K562 (cell line): ENCODE measurements around the gene PRKAG2. TPM values are rescaled to one million over a fixed set of nuclear protein-coding genes. Genes with fewer than 3 reads are reported as not detected.

Experiments
- ATAC-seq: fragments of 200-7000 bp; cut with Tn5 transposase; 3 replicates; pipeline ENCODE4 v1.9.1; 2020; ENCODE audit warnings: moderate library complexity
- BruUV-seq: library from RNA; stranded (reverse); fragments of 400-500 nt; replicated peaks from 2 replicates; lab custom pipeline; 2021; lab: Mats Ljungman, UMichigan
- CTCF ChIA-PET: fragments of 300-600 bp; formaldehyde crosslinking; extraction: SDS; loops from one replicate; lab custom pipeline; 2021; ENCODE audit warnings: low intra/inter-chr PET ratio; lab: Yijun Ruan, JAX
- POLR2A ChIA-PET: fragments of 300-600, 350-650 bp; sonication (Branson Sonifier 250); formaldehyde crosslinking; extraction: SDS; loops from one replicate; lab custom pipeline; 2021; ENCODE audit warnings: antibody characterized with exemption, inconsistent platforms; lab: Yijun Ruan, JAX
- DNase-seq, 4 experiments: peaks; one replicate each; pipeline versions ENCODE4 v3.0.0 to v3.0.0-alpha.2; 2011 to 2018; ENCODE audit warnings: low spot score in 3 of 4, mixed read lengths in 3 of 4; ENCODE audit errors: extremely low read depth in 1 of 4
- FAIRE-seq: peaks from 2 replicates; lab custom pipeline; 2011; peaks lifted over from hg19 to GRCh38; lab: Jason Lieb, UNC
- H2AFZ ChIP-seq: 2 replicates; pipeline ENCODE4 v1.6.0; 2011; ENCODE audit warnings: low read depth, low read length, control low read depth, inconsistent platforms
- H3K27ac ChIP-seq: fragments of 200-600 bp; 3 replicates; pipeline ENCODE4 v1.8.0; 2011; ENCODE audit warnings: low read depth, mild to moderate bottlenecking, control low read depth, inconsistent platforms, low read length, moderate library complexity, mixed read lengths; ENCODE audit errors: extremely low read depth
- H3K27me3 ChIP-seq, 2 experiments: fragments of 300-600 bp in 1 of 2; 2 replicates in 1 of 2; 3 replicates in 1 of 2; pipeline versions ENCODE4 v1.6.0 to v1.8.0; 2011; ENCODE audit warnings: inconsistent platforms in 2 of 2, low read length in 2 of 2, mild to moderate bottlenecking in 1 of 2, mixed read lengths in 1 of 2, moderate library complexity in 1 of 2; ENCODE audit not compliant: control insufficient read depth in 2 of 2, insufficient read depth in 2 of 2
- H3K36me3 ChIP-seq: fragments of 300-600 bp; 3 replicates; pipeline ENCODE4 v1.8.0; 2011; ENCODE audit warnings: mild to moderate bottlenecking, low read length, inconsistent platforms; ENCODE audit not compliant: control insufficient read depth, insufficient read depth
- H3K4me1 ChIP-seq, 2 experiments: fragments of 200-600 bp in 1 of 2; replicated peaks in 1 of 2; 2 replicates in 1 of 2; 3 replicates in 1 of 2; pipeline versions ENCODE4 v1.5.1 to v1.8.0; 2011; ENCODE audit warnings: inconsistent platforms in 2 of 2, low read length in 2 of 2, mild to moderate bottlenecking in 1 of 2, mixed read lengths in 1 of 2, moderate library complexity in 1 of 2; ENCODE audit not compliant: control insufficient read depth in 2 of 2, insufficient read depth in 2 of 2
- H3K4me2 ChIP-seq: 2 replicates; pipeline ENCODE4 v1.6.1; 2011; ENCODE audit warnings: low read length, control low read depth, inconsistent platforms, mixed read lengths; ENCODE audit not compliant: insufficient read depth
- H3K4me3 ChIP-seq: fragments of 200-600 bp; sonication (generic), shearing (Covaris generic); 2 replicates; pipeline ENCODE4 v1.5.1; 2016; ENCODE audit warnings: control low read depth, inconsistent platforms
- H3K79me2 ChIP-seq: fragments of 200-600 bp; 3 replicates; pipeline ENCODE4 v1.8.0; 2011; ENCODE audit warnings: low read length, inconsistent platforms; ENCODE audit not compliant: control insufficient read depth, insufficient read depth
- H3K9ac ChIP-seq, 2 experiments: 2 replicates each; pipeline versions ENCODE4 v1.6.0 to v1.6.1; 2011; ENCODE audit warnings: low read depth in 2 of 2, low read length in 2 of 2, control low read depth in 1 of 2, inconsistent platforms in 1 of 2, mild to moderate bottlenecking in 1 of 2, mixed read lengths in 1 of 2; ENCODE audit not compliant: insufficient read depth in 1 of 2
- H3K9me1 ChIP-seq: one replicate; pipeline ENCODE4 v1.6.0; 2011; ENCODE audit warnings: inconsistent platforms, mild to moderate bottlenecking, low read length, moderate library complexity; ENCODE audit not compliant: control insufficient read depth, insufficient read depth
- H3K9me3 ChIP-seq: replicated peaks from 2 replicates; pipeline ENCODE4 v1.5.1; 2011; ENCODE audit warnings: low read depth, low read length, inconsistent platforms; ENCODE audit not compliant: control insufficient read depth, insufficient read depth
- H4K20me1 ChIP-seq: replicated peaks from 2 replicates; pipeline ENCODE4 v1.6.1; 2011; ENCODE audit warnings: low read length, inconsistent platforms, mixed read lengths; ENCODE audit not compliant: control insufficient read depth, insufficient read depth
- ARHGAP35 ChIP-seq: fragments of 450-650 bp; IDR thresholded peaks from 2 replicates; pipeline ENCODE4 v1.6.1; 2018; ENCODE audit not compliant: partially characterized antibody
- BCOR ChIP-seq: fragments of 450-650 bp; IDR thresholded peaks from 2 replicates; pipeline ENCODE4 v1.6.1; 2016
- BHLHE40 ChIP-seq: IDR thresholded peaks from 2 replicates; pipeline ENCODE4 v1.6.1; 2011; ENCODE audit warnings: low read length, improper control_type of control experiment
- KLF6 ChIP-seq: fragments of 250-450 bp; sonication (Bioruptor Pico); IDR thresholded peaks from 2 replicates; pipeline ENCODE4 v1.4.0; 2020; ENCODE audit warnings: mild to moderate bottlenecking, moderate library complexity, borderline replicate concordance
- MAFK ChIP-seq: IDR thresholded peaks from 2 replicates; pipeline ENCODE4 v1.6.1; 2011; ENCODE audit warnings: low read length, improper control_type of control experiment
- MEIS2 ChIP-seq: fragments of 450-650 bp; IDR thresholded peaks from 2 replicates; pipeline ENCODE4 v1.6.1; 2014; ENCODE audit warnings: mild to moderate bottlenecking; ENCODE audit not compliant: partially characterized antibody
- NFRKB ChIP-seq: fragments of 450-650 bp; IDR thresholded peaks from 2 replicates; pipeline ENCODE4 v1.6.1; 2016; ENCODE audit warnings: low read depth
- PHF8 ChIP-seq: fragments of 200-600 bp; sonication (generic); IDR thresholded peaks from 2 replicates; pipeline ENCODE4 v1.6.1; 2012; ENCODE audit warnings: mixed run types, mild to moderate bottlenecking, inconsistent platforms, low read length, moderate library complexity, borderline replicate concordance
- ZBED1 ChIP-seq: IDR thresholded peaks from 2 replicates; pipeline ENCODE4 v1.6.1; 2014
- ZNF12 ChIP-seq: sonication (generic); formaldehyde crosslinking; IDR thresholded peaks from 2 replicates; pipeline ENCODE4 v1.4.0; 2020; ENCODE audit warnings: mild to moderate bottlenecking, missing genetic modification reagents
- ZNF311 ChIP-seq: fragments of 250-450 bp; sonication (Bioruptor Pico); IDR thresholded peaks from 2 replicates; pipeline ENCODE4 v1.4.0; 2020; ENCODE audit warnings: mild to moderate bottlenecking, moderate library complexity
- WGBS: fragments of 100-300 bp; shearing (Covaris generic); methylation state at CpG from one replicate; pipeline ENCODE4 v1.1.6; 2016; ENCODE audit warnings: low coverage, mixed read lengths; ENCODE audit not compliant: insufficient coverage; ENCODE audit errors: missing lambda C conversion rate; 5-methylcytosine and 5-hydroxymethylcytosine counted together
- in situ Hi-C: fragments of 300-500 bp; cut with MboI; formaldehyde crosslinking; loops from 4 replicates; pipeline ENCODE4 v1.15.0; 2018; ENCODE audit warnings: inconsistent platforms, mixed read lengths
- intact Hi-C: fragments of 100-400 bp; cut with micrococcal nuclease; formaldehyde crosslinking; loops from 2 replicates; pipeline ENCODE4 v1.14.2; 2022
- polyA plus RNA-seq, 8 experiments: library from polyadenylated mRNA; depleted of rRNA in 4 of 8; stranded (reverse) in 5 of 8; unstranded in 3 of 8; fragments of >200 nt; fragmentation: Nextera tagmentation in 2 of 8; fragmentation: Illumina TruSeq in 1 of 8; extraction: Ambion mirVana in 2 of 8; extraction: Trizol in 1 of 8; gene quantifications; 2 replicates each; pipeline versions ENCODE4 v1.2.1 to v1.2.3, GENCODE V29; 2011 to 2014; ENCODE audit warnings: inconsistent platforms in 1 of 8, missing spikeins in 1 of 8
- total RNA-seq, 7 experiments: library from RNA; depleted of rRNA in 6 of 7; stranded (reverse); fragments of >200 nt in 6 of 7; fragmentation: Illumina TruSeq in 2 of 7; extraction: Trizol in 2 of 7; gene quantifications; 2 replicates each; pipeline versions ENCODE4 v1.2.1 to v1.2.3, GENCODE V29; 2011 to 2021; ENCODE audit warnings: low replicate concordance in 1 of 7
- TF ChIP-seq, protein P1 (sequence below), 2 experiments: IDR thresholded peaks in 1 of 2; conservative IDR thresholded peaks in 1 of 2; 2 replicates each; pipeline ENCODE4 v1.6.1; 2016; ENCODE audit warnings: low read depth in 2 of 2, mild to moderate bottlenecking in 1 of 2, missing compliant biosample characterization in 1 of 2, missing genetic modification characterization in 1 of 2, moderate library complexity in 1 of 2
- TF ChIP-seq, protein P2 (sequence below): fragments of 450-650 bp; IDR thresholded peaks from one replicate; pipeline ENCODE4 v1.6.1; 2018; ENCODE audit warnings: mild to moderate bottlenecking, moderate library complexity; ENCODE audit not compliant: partially characterized antibody
- TF ChIP-seq, protein P3 (sequence below): fragments of 450-650 bp; IDR thresholded peaks from 2 replicates; pipeline ENCODE4 v1.7.1; 2018; ENCODE audit warnings: mild to moderate bottlenecking, low read depth; ENCODE audit not compliant: partially characterized antibody

PRKAG2 gene
- total and polyA plus RNA-seq, 9 of the 15 experiments (the other 6 are each of a cell fraction or from before 2014, with no cell fraction given): 0.99 to 5.6 (median 3.3) TPM

DNA sequence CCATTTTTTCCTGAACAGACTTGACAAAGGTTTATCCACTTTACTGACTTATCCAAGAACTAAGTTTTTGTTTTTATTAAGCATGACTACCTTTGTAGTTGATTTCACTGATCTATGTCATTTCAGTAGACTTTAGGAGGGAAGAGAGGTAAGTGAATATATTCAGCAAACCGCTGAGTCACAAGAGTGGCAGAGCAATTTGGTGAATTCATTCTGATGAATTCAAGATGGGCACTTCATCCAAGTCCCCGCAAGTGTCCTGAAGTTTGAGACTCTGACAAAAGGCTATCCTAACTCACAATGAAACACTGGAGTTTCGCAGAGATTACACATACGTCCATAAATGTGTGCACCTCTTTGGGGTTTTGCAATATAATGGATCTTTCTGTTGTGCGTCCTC is 255.0 kb downstream of the PRKAG2 start (continued):
- TF ChIP-seq, protein P1, sequence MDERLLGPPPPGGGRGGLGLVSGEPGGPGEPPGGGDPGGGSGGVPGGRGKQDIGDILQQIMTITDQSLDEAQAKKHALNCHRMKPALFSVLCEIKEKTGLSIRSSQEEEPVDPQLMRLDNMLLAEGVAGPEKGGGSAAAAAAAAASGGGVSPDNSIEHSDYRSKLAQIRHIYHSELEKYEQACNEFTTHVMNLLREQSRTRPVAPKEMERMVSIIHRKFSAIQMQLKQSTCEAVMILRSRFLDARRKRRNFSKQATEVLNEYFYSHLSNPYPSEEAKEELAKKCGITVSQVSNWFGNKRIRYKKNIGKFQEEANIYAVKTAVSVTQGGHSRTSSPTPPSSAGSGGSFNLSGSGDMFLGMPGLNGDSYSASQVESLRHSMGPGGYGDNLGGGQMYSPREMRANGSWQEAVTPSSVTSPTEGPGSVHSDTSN (CRISPR knock-in tag; IDR thresholded peaks at IDR 0.05; ENCODE audit: low read depth): no peak
- TF ChIP-seq, protein P1 (tag; conservative IDR thresholded peaks at IDR 0.05; ENCODE audit: low read depth): no peak
- TF ChIP-seq BCOR (no peak), MAFK (no peak)

DNA sequence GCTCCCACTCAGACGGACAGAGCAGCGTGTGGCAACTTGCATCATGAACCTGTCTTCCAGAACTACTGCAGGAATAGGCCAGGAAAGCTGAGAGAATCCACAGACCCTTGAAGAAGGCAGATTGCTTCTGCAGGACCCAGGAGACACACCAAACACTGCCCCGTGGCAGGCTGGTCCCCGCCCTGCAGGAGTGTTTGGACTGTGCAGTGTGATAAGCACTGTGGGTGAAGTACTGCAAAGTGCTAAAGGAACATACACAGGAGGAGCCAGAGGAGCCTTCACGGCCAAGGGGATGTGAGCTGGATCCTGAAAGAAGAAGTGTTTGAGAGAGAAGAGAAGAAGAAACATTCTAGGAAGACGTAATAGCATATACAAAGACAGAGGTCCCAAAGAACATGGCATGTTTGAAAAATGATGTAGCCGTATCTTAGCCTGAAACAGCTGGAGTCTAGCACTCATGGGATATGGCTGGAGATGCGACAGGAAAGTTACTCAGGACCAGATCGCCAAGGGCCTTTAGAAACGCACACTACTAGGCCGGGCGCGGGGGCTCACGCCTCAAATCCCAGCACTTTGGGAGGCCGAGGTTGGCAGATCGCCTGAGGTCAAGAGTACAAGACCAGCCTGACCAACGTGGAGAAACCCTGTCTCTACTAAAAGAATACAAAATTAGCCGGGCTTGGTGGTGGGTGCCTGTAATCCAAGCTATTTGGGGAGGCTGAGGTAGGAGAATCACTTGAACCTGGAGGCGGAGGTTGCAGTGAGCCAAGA is 260.3 kb downstream of the PRKAG2 start:
- ChIA-PET CTCF (no interaction called here), POLR2A (interaction anchor here (1.9 kb wide), 1 partner anchor 9 kb away, joined by 9 read pairs; no protein-coding TSS in a partner anchor)
- peak; percentile 29 for FAIRE-seq
- no peak for DNase-seq
- no peak overlapping the region for H3K27ac ChIP-seq
- no peaks in the 10 kb centered on the region for H3K9me3 ChIP-seq
- H3K4me2 ChIP-seq: no peak overlapping the region
- H4K20me1 ChIP-seq: 0 out of 2 replicates have a peak, but pooled peaks cover 5% of the 10 kb centered on the region
- no peak overlapping the region for H3K4me3 ChIP-seq
- WGBS: 3% methylated on average over 19 of the region's 19 CpGs
- no peaks in the 10 kb centered on the region for H3K79me2 ChIP-seq
- H3K36me3 ChIP-seq: no peaks in the 10 kb centered on the region
- H3K9me1 ChIP-seq: no peaks in the 10 kb centered on the region
- H2AFZ ChIP-seq: no peak overlapping the region
- ATAC-seq: peak; percentile 57; the same call in 1 of the 3 replicates
- H3K27me3 ChIP-seq: peaks cover 36 to 54% of the 10 kb centered on the region in 2 experiments
- in situ Hi-C loops: no loop called here
- BruUV-seq: no TSS peak
- H3K9ac ChIP-seq: no peak overlapping the region
- H3K4me1 ChIP-seq: no peaks in the 10 kb centered on the region
- intact Hi-C loops: no loop called here
- TF ChIP-seq ZNF12 (CRISPR knock-in tag): no peak
- no peak for TF ChIP-seq NFRKB
- TF ChIP-seq, protein P2, sequence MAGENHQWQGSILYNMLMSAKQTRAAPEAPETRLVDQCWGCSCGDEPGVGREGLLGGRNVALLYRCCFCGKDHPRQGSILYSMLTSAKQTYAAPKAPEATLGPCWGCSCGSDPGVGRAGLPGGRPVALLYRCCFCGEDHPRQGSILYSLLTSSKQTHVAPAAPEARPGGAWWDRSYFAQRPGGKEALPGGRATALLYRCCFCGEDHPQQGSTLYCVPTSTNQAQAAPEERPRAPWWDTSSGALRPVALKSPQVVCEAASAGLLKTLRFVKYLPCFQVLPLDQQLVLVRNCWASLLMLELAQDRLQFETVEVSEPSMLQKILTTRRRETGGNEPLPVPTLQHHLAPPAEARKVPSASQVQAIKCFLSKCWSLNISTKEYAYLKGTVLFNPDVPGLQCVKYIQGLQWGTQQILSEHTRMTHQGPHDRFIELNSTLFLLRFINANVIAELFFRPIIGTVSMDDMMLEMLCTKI: no peak
- no peak for TF ChIP-seq ZNF311
- TF ChIP-seq ZBED1: no peak
- no peak for TF ChIP-seq KLF6 (CRISPR knock-in tag)
- TF ChIP-seq PHF8: no peak
- TF ChIP-seq ARHGAP35: no peak
- no peak for TF ChIP-seq MEIS2
- TF ChIP-seq BHLHE40: no peak
- TF ChIP-seq, protein P3, sequence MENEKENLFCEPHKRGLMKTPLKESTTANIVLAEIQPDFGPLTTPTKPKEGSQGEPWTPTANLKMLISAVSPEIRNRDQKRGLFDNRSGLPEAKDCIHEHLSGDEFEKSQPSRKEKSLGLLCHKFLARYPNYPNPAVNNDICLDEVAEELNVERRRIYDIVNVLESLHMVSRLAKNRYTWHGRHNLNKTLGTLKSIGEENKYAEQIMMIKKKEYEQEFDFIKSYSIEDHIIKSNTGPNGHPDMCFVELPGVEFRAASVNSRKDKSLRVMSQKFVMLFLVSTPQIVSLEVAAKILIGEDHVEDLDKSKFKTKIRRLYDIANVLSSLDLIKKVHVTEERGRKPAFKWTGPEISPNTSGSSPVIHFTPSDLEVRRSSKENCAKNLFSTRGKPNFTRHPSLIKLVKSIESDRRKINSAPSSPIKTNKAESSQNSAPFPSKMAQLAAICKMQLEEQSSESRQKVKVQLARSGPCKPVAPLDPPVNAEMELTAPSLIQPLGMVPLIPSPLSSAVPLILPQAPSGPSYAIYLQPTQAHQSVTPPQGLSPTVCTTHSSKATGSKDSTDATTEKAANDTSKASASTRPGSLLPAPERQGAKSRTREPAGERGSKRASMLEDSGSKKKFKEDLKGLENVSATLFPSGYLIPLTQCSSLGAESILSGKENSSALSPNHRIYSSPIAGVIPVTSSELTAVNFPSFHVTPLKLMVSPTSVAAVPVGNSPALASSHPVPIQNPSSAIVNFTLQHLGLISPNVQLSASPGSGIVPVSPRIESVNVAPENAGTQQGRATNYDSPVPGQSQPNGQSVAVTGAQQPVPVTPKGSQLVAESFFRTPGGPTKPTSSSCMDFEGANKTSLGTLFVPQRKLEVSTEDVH: no peak
